K562 (cell line): ENCODE measurements around the gene GP1BB. TPM values are rescaled to one million over a fixed set of nuclear protein-coding genes. Genes with fewer than 3 reads are reported as not detected.

Source experiments
- ATAC-seq: fragments of 200-7000 bp; cut with Tn5 transposase; 3 replicates; pipeline ENCODE4 v1.9.1; 2020; ENCODE audit warnings: moderate library complexity
- BruUV-seq: library from RNA; stranded (reverse); fragments of 400-500 nt; replicated peaks from 2 replicates; lab custom pipeline; 2021; lab: Mats Ljungman, UMichigan
- CTCF ChIA-PET: fragments of 300-600 bp; formaldehyde crosslinking; extraction: SDS; loops from one replicate; lab custom pipeline; 2021; ENCODE audit warnings: low intra/inter-chr PET ratio; lab: Yijun Ruan, JAX
- POLR2A ChIA-PET: fragments of 300-600, 350-650 bp; sonication (Branson Sonifier 250); formaldehyde crosslinking; extraction: SDS; loops from one replicate; lab custom pipeline; 2021; ENCODE audit warnings: antibody characterized with exemption, inconsistent platforms; lab: Yijun Ruan, JAX
- DNase-seq, 4 experiments: peaks; one replicate each; pipeline versions ENCODE4 v3.0.0 to v3.0.0-alpha.2; 2011 to 2018; ENCODE audit warnings: low spot score in 3 of 4, mixed read lengths in 3 of 4; ENCODE audit errors: extremely low read depth in 1 of 4
- FAIRE-seq: peaks from 2 replicates; lab custom pipeline; 2011; peaks lifted over from hg19 to GRCh38; lab: Jason Lieb, UNC
- H2AFZ ChIP-seq: 2 replicates; pipeline ENCODE4 v1.6.0; 2011; ENCODE audit warnings: low read depth, low read length, control low read depth, inconsistent platforms
- H3K27ac ChIP-seq: fragments of 200-600 bp; 3 replicates; pipeline ENCODE4 v1.8.0; 2011; ENCODE audit warnings: low read depth, mild to moderate bottlenecking, control low read depth, inconsistent platforms, low read length, moderate library complexity, mixed read lengths; ENCODE audit errors: extremely low read depth
- H3K27me3 ChIP-seq, 2 experiments: fragments of 300-600 bp in 1 of 2; 2 replicates in 1 of 2; 3 replicates in 1 of 2; pipeline versions ENCODE4 v1.6.0 to v1.8.0; 2011; ENCODE audit warnings: inconsistent platforms in 2 of 2, low read length in 2 of 2, mild to moderate bottlenecking in 1 of 2, mixed read lengths in 1 of 2, moderate library complexity in 1 of 2; ENCODE audit not compliant: control insufficient read depth in 2 of 2, insufficient read depth in 2 of 2
- H3K36me3 ChIP-seq: fragments of 300-600 bp; 3 replicates; pipeline ENCODE4 v1.8.0; 2011; ENCODE audit warnings: mild to moderate bottlenecking, low read length, inconsistent platforms; ENCODE audit not compliant: control insufficient read depth, insufficient read depth
- H3K4me1 ChIP-seq, 2 experiments: fragments of 200-600 bp in 1 of 2; replicated peaks in 1 of 2; 2 replicates in 1 of 2; 3 replicates in 1 of 2; pipeline versions ENCODE4 v1.5.1 to v1.8.0; 2011; ENCODE audit warnings: inconsistent platforms in 2 of 2, low read length in 2 of 2, mild to moderate bottlenecking in 1 of 2, mixed read lengths in 1 of 2, moderate library complexity in 1 of 2; ENCODE audit not compliant: control insufficient read depth in 2 of 2, insufficient read depth in 2 of 2
- H3K4me2 ChIP-seq: 2 replicates; pipeline ENCODE4 v1.6.1; 2011; ENCODE audit warnings: low read length, control low read depth, inconsistent platforms, mixed read lengths; ENCODE audit not compliant: insufficient read depth
- H3K4me3 ChIP-seq: fragments of 200-600 bp; sonication (generic), shearing (Covaris generic); 2 replicates; pipeline ENCODE4 v1.5.1; 2016; ENCODE audit warnings: control low read depth, inconsistent platforms
- H3K79me2 ChIP-seq: fragments of 200-600 bp; 3 replicates; pipeline ENCODE4 v1.8.0; 2011; ENCODE audit warnings: low read length, inconsistent platforms; ENCODE audit not compliant: control insufficient read depth, insufficient read depth
- H3K9ac ChIP-seq, 2 experiments: 2 replicates each; pipeline versions ENCODE4 v1.6.0 to v1.6.1; 2011; ENCODE audit warnings: low read depth in 2 of 2, low read length in 2 of 2, control low read depth in 1 of 2, inconsistent platforms in 1 of 2, mild to moderate bottlenecking in 1 of 2, mixed read lengths in 1 of 2; ENCODE audit not compliant: insufficient read depth in 1 of 2
- H3K9me1 ChIP-seq: one replicate; pipeline ENCODE4 v1.6.0; 2011; ENCODE audit warnings: inconsistent platforms, mild to moderate bottlenecking, low read length, moderate library complexity; ENCODE audit not compliant: control insufficient read depth, insufficient read depth
- H3K9me3 ChIP-seq: replicated peaks from 2 replicates; pipeline ENCODE4 v1.5.1; 2011; ENCODE audit warnings: low read depth, low read length, inconsistent platforms; ENCODE audit not compliant: control insufficient read depth, insufficient read depth
- H4K20me1 ChIP-seq: replicated peaks from 2 replicates; pipeline ENCODE4 v1.6.1; 2011; ENCODE audit warnings: low read length, inconsistent platforms, mixed read lengths; ENCODE audit not compliant: control insufficient read depth, insufficient read depth
- BDP1 ChIP-seq: IDR thresholded peaks from 3 replicates; pipeline ENCODE4 v1.6.1; 2011; ENCODE audit not compliant: insufficient read length, insufficient read depth
- HIVEP1 ChIP-seq: fragments of 250-450 bp; sonication (Bioruptor Pico); IDR thresholded peaks from 2 replicates; pipeline ENCODE4 v1.4.0; 2020; ENCODE audit warnings: mild to moderate bottlenecking
- HMGN3 ChIP-seq: IDR thresholded peaks from 2 replicates; pipeline ENCODE4 v1.6.1; 2011; ENCODE audit warnings: borderline replicate concordance, low read depth, mild to moderate bottlenecking, mixed read lengths, low read length; ENCODE audit not compliant: insufficient read length; ENCODE audit errors: extremely low read depth
- JUNB ChIP-seq: fragments of 450-650 bp; formaldehyde crosslinking; conservative IDR thresholded peaks from 2 replicates; pipeline ENCODE4 v1.4.0; 2020; ENCODE audit warnings: mild to moderate bottlenecking
- PHB ChIP-seq: fragments of 250-450 bp; sonication (Bioruptor Pico); IDR thresholded peaks from 2 replicates; pipeline ENCODE4 v1.5.0; 2021
- PHTF2 ChIP-seq: fragments of 250-450 bp; sonication (Bioruptor Pico); IDR thresholded peaks from 2 replicates; pipeline ENCODE4 v1.5.0; 2021; ENCODE audit warnings: mild to moderate bottlenecking
- POLR2G ChIP-seq: fragments of 200-400 bp; formaldehyde crosslinking; IDR thresholded peaks from 2 replicates; pipeline ENCODE4 v1.6.1; 2017; ENCODE audit warnings: low read depth, mild to moderate bottlenecking, antibody characterized with exemption, low read length, moderate library complexity
- PRMT5 ChIP-seq: sonication (generic); formaldehyde crosslinking; IDR thresholded peaks from 2 replicates; pipeline ENCODE4 v1.5.0; 2020; ENCODE audit warnings: missing genetic modification reagents
- SRF ChIP-seq, 2 experiments: fragments of 250-450, 450-650 bp in 1 of 2; sonication (Bioruptor Pico) in 1 of 2; sonication (generic) in 1 of 2; formaldehyde crosslinking; IDR thresholded peaks; 2 replicates each; pipeline versions ENCODE4 v1.5.0 to v1.5.1; 2020 to 2022; ENCODE audit warnings: mild to moderate bottlenecking in 1 of 2, missing genetic modification reagents in 1 of 2
- TCF7L2 ChIP-seq: fragments of 150-350 bp; IDR thresholded peaks from 2 replicates; pipeline ENCODE4 v1.6.1; 2016; ENCODE audit warnings: low read depth, mild to moderate bottlenecking, low read length, moderate library complexity
- YY1 ChIP-seq, 3 experiments: IDR thresholded peaks; 2 replicates each; pipeline ENCODE4 v1.6.1; 2011; ENCODE audit warnings: low read length in 2 of 3, mild to moderate bottlenecking in 2 of 3, moderate library complexity in 2 of 3, borderline replicate concordance in 1 of 3, control low read depth in 1 of 3, low read depth in 1 of 3; ENCODE audit not compliant: insufficient read depth in 3 of 3, insufficient replicate concordance in 2 of 3, control insufficient read depth in 1 of 3, insufficient read length in 1 of 3; ENCODE audit errors: extremely low read depth in 1 of 3
- ZC3H8 ChIP-seq: fragments of 450-650 bp; IDR thresholded peaks from 2 replicates; pipeline ENCODE4 v1.6.1; 2017
- ZNF253 ChIP-seq: fragments of 250-450 bp; sonication (Bioruptor Pico); conservative IDR thresholded peaks from 2 replicates; pipeline ENCODE4 v1.6.1; 2021; ENCODE audit warnings: mild to moderate bottlenecking
- ZNF274 ChIP-seq: IDR thresholded peaks from 2 replicates; pipeline ENCODE4 v1.6.1; 2011; ENCODE audit warnings: low read depth, mild to moderate bottlenecking, low read length, moderate library complexity, borderline replicate concordance
- WGBS: fragments of 100-300 bp; shearing (Covaris generic); methylation state at CpG from one replicate; pipeline ENCODE4 v1.1.6; 2016; ENCODE audit warnings: low coverage, mixed read lengths; ENCODE audit not compliant: insufficient coverage; ENCODE audit errors: missing lambda C conversion rate; 5-methylcytosine and 5-hydroxymethylcytosine counted together
- in situ Hi-C: fragments of 300-500 bp; cut with MboI; formaldehyde crosslinking; loops from 4 replicates; pipeline ENCODE4 v1.15.0; 2018; ENCODE audit warnings: inconsistent platforms, mixed read lengths
- intact Hi-C: fragments of 100-400 bp; cut with micrococcal nuclease; formaldehyde crosslinking; loops from 2 replicates; pipeline ENCODE4 v1.14.2; 2022
- polyA plus RNA-seq, 8 experiments: library from polyadenylated mRNA; depleted of rRNA in 4 of 8; stranded (reverse) in 5 of 8; unstranded in 3 of 8; fragments of >200 nt; fragmentation: Nextera tagmentation in 2 of 8; fragmentation: Illumina TruSeq in 1 of 8; extraction: Ambion mirVana in 2 of 8; extraction: Trizol in 1 of 8; gene quantifications; 2 replicates each; pipeline versions ENCODE4 v1.2.1 to v1.2.3, GENCODE V29; 2011 to 2014; ENCODE audit warnings: inconsistent platforms in 1 of 8, missing spikeins in 1 of 8
- total RNA-seq, 7 experiments: library from RNA; depleted of rRNA in 6 of 7; stranded (reverse); fragments of >200 nt in 6 of 7; fragmentation: Illumina TruSeq in 2 of 7; extraction: Trizol in 2 of 7; gene quantifications; 2 replicates each; pipeline versions ENCODE4 v1.2.1 to v1.2.3, GENCODE V29; 2011 to 2021; ENCODE audit warnings: low replicate concordance in 1 of 7
- TF ChIP-seq, protein P1 (sequence below): sonication (generic); formaldehyde crosslinking; IDR thresholded peaks from 2 replicates; pipeline ENCODE4 v1.4.0; 2020; ENCODE audit warnings: mild to moderate bottlenecking, missing genetic modification reagents
- TF ChIP-seq, protein P2 (sequence below): fragments of 450-650 bp; conservative IDR thresholded peaks from 2 replicates; pipeline ENCODE4 v1.6.1; 2016; ENCODE audit warnings: missing genetic modification characterization, low read depth, mild to moderate bottlenecking, missing compliant biosample characterization, moderate library complexity

GP1BB gene
- total and polyA plus RNA-seq, 9 of the 15 experiments (the other 6 are each of a cell fraction or from before 2014, with no cell fraction given), result 0.69 to 162 (median 2.8) TPM

DNA sequence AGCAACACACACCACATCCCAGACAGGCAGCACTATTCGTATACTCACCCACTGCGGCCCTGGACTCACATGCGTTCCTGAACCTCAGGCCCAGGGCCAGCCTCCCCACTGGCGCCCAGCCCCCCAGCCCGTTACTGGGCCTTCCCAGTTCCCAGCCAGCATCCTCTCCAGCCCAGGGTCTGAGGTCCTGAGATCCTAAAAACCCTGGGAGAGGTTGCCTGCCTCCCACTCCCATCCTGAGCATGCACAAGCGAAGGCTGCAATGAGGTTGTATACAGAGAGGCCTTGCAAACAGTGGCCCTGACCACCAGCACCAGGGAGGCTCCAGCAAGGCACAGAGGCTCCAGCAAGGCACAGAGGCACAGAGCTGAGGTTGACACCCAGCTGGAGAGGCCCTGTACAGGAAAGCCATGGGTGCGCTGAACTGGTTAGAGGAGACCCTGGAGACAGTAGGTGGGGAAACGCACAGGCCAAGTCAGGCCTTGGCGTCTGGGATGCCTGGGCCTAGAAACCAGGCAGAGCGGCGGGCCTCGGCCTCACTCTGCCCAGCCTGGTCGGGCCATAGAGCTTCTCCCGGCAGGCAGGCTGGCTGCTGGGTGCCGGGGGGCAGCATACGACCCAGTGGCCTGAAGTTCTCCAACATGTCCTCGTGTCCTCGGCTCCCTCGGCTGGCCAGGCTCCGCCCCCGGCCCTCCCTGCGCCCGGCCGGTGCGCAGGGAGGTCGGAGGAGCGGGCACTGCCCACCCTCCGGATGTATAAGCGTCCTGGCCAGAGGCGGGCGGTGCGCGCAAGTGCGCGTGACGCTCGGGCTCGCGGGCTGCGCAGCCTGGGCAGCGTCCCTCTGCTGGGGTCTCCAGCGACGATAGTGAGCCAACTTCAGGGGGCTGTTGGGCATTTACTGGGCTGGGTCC is 34.9 kb downstream of the GP1BB start:
- Histone ChIP-seq H3K9me1 (peaks cover 5% of the 10 kb centered on the region), H3K4me3 (no peak overlapping the region), H3K9me3 (no peaks in the 10 kb centered on the region), H3K9ac (peak overlapping the region in 1 of 2 experiments; percentile 47; a peak in 2 of 4 replicates), H3K79me2 (peaks cover 23% of the 10 kb centered on the region), H3K27me3 (peaks cover 43 to 62% of the 10 kb centered on the region in 2 experiments; a peak in 4 of 5 replicates), H3K36me3 (no peaks in the 10 kb centered on the region), H3K27ac (no peak overlapping the region), H4K20me1 (peaks cover 44% of the 10 kb centered on the region), H2AFZ (no peak overlapping the region), H3K4me1 (peaks cover 24 to 92% of the 10 kb centered on the region in 2 experiments; a peak in 4 of 5 replicates), H3K4me2 (no peak overlapping the region)
- ChIA-PET CTCF (interaction anchor here (0.6 to 3.8 kb wide), 5 partner anchors 10 to 732 kb away, joined by 3 to 91 read pairs (median 4); no protein-coding TSS in a partner anchor), POLR2A (interaction anchor here (0.6 to 2.4 kb wide), 10 partner anchors 9 to 233 kb away, joined by 3 to 36 read pairs (median 3); partner anchors contain the start of genes GNB1L and RTL10)
- in situ Hi-C loops, result no loop called here
- WGBS, result 63% methylated on average over 43 of the region's 43 CpGs
- peak; percentile 6 for FAIRE-seq
- no peak for DNase-seq
- BruUV-seq, result no TSS peak
- ATAC-seq, result no peak
- intact Hi-C loops, result loop anchor here (5.0 kb wide), 1 partner anchor 134 kb away; no protein-coding TSS in a partner anchor
- TF ChIP-seq ZC3H8 (no peak), SRF (CRISPR knock-in tag; IDR thresholded peaks at IDR 0.05) (peak in 1 of 2 experiments; percentile 3; a peak in 1 of 4 replicates), PRMT5 (CRISPR knock-in tag) (0 out of 2 replicates have a peak, but pooled peaks have one; percentile 40), HMGN3 (peak; percentile 13), ZNF253 (no peak), JUNB (CRISPR knock-in tag) (0 out of 2 replicates have a peak, but pooled peaks have one; percentile 15), POLR2G (0 out of 2 replicates have a peak, but pooled peaks have one; percentile 5), ZNF274 (no peak), PHTF2 (CRISPR knock-in tag) (no peak), TCF7L2 (no peak), HIVEP1 (CRISPR knock-in tag) (0 out of 2 replicates have a peak, but pooled peaks have one; percentile 10), BDP1 (no peak), PHB (CRISPR knock-in tag) (no peak), YY1 (IDR thresholded peaks at IDR 0.05; ENCODE audit: borderline replicate concordance in 1 of 3, control insufficient read depth in 1 of 3, extremely low read depth in 1 of 3, insufficient read depth in 3 of 3, insufficient read length in 1 of 3, insufficient replicate concordance in 2 of 3, low read depth in 1 of 3, low read length in 2 of 3) (peak in 1 of 3 experiments; percentile 6)
- TF ChIP-seq, protein P1, sequence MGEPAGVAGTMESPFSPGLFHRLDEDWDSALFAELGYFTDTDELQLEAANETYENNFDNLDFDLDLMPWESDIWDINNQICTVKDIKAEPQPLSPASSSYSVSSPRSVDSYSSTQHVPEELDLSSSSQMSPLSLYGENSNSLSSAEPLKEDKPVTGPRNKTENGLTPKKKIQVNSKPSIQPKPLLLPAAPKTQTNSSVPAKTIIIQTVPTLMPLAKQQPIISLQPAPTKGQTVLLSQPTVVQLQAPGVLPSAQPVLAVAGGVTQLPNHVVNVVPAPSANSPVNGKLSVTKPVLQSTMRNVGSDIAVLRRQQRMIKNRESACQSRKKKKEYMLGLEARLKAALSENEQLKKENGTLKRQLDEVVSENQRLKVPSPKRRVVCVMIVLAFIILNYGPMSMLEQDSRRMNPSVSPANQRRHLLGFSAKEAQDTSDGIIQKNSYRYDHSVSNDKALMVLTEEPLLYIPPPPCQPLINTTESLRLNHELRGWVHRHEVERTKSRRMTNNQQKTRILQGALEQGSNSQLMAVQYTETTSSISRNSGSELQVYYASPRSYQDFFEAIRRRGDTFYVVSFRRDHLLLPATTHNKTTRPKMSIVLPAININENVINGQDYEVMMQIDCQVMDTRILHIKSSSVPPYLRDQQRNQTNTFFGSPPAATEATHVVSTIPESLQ (CRISPR knock-in tag), result no peak
- TF ChIP-seq, protein P2, sequence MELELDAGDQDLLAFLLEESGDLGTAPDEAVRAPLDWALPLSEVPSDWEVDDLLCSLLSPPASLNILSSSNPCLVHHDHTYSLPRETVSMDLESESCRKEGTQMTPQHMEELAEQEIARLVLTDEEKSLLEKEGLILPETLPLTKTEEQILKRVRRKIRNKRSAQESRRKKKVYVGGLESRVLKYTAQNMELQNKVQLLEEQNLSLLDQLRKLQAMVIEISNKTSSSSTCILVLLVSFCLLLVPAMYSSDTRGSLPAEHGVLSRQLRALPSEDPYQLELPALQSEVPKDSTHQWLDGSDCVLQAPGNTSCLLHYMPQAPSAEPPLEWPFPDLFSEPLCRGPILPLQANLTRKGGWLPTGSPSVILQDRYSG (tag), result no peak
